Panc1 (cell line): Measurements from ENCODE around the gene NOLC1. TPM values are rescaled to one million over a fixed set of nuclear protein-coding genes. Genes with fewer than 3 reads are reported as not detected.
"Not testable (repeated sequence)": the region's sequence is repeated elsewhere in the genome, so short reads cannot be mapped to it uniquely, and the experiment has no call there.

Source experiments
- ATAC-seq: fragments of 200-7000 bp; cut with Tn5 transposase; 2 replicates; pipeline ENCODE4 v1.9.1; 2020; ENCODE audit warnings: mild to moderate bottlenecking, moderate library complexity
- BruUV-seq: library from RNA; stranded (reverse); fragments of 400-500 nt; replicated peaks from 2 replicates; lab custom pipeline; 2021; lab: Mats Ljungman, UMichigan
- CTCF ChIA-PET: fragments of 300-600 bp; sonication (Branson Sonifier 250); formaldehyde crosslinking; loops from one replicate; lab custom pipeline; 2022; ENCODE audit warnings: antibody characterized with exemption; lab: Charles Lee
- POLR2A ChIA-PET: fragments of 300-600 bp; sonication (Branson Sonifier 250); formaldehyde crosslinking; loops from one replicate; lab custom pipeline; 2022; ENCODE audit warnings: antibody characterized with exemption; lab: Charles Lee
- DNase-seq: peaks from one replicate; pipeline ENCODE4 v3.0.0-alpha.2; 2010; ENCODE audit warnings: low read depth, low spot score
- H3K27ac ChIP-seq: 2 replicates; pipeline ENCODE4 v1.5.1; 2011; ENCODE audit warnings: mild to moderate bottlenecking, low read length, inconsistent platforms
- H3K27me3 ChIP-seq: fragments of 200-500 bp; sonication (Bioruptor generic); 2 replicates; pipeline ENCODE4 v1.6.0; 2014; ENCODE audit warnings: low read length, inconsistent platforms; ENCODE audit not compliant: control insufficient read depth, insufficient read depth
- H3K36me3 ChIP-seq: fragments of 200-500 bp; sonication (Bioruptor generic); 2 replicates; pipeline ENCODE4 v1.5.1; 2014; ENCODE audit warnings: inconsistent platforms, mild to moderate bottlenecking, low read length, moderate library complexity; ENCODE audit not compliant: control insufficient read depth, insufficient read depth
- H3K4me1 ChIP-seq: 2 replicates; pipeline ENCODE4 v1.5.1; 2011; ENCODE audit warnings: inconsistent platforms, mild to moderate bottlenecking, low read length, moderate library complexity; ENCODE audit not compliant: control insufficient read depth, insufficient read depth
- H3K4me3 ChIP-seq, 2 experiments: 2 replicates each; pipeline ENCODE4 v1.5.1; 2011 to 2012; ENCODE audit warnings: low read depth in 2 of 2, low read length in 2 of 2, mild to moderate bottlenecking in 2 of 2, inconsistent platforms in 1 of 2, moderate library complexity in 1 of 2
- H3K9me3 ChIP-seq: fragments of 200-500 bp; sonication (Bioruptor generic); 2 replicates; pipeline ENCODE4 v1.5.1; 2014; ENCODE audit warnings: low read depth, mild to moderate bottlenecking, inconsistent platforms, low read length, moderate library complexity; ENCODE audit not compliant: control insufficient read depth, insufficient read depth
- POLR2AphosphoS5 ChIP-seq: IDR thresholded peaks from 2 replicates; pipeline ENCODE4 v1.6.1; 2012; ENCODE audit warnings: mild to moderate bottlenecking, low read depth, low read length, moderate library complexity
- SIN3A ChIP-seq: IDR thresholded peaks from 2 replicates; pipeline ENCODE4 v1.6.1; 2012; ENCODE audit warnings: low read depth, mild to moderate bottlenecking, low read length, moderate library complexity, borderline replicate concordance; ENCODE audit not compliant: insufficient read depth
- TCF7L2 ChIP-seq: IDR thresholded peaks from 2 replicates; pipeline ENCODE4 v1.6.1; 2011; ENCODE audit warnings: mild to moderate bottlenecking, low read depth, low read length, inconsistent platforms
- in situ Hi-C: cut with HindIII; loops from 2 replicates; pipeline ENCODE4 v1.10.0; 2016; ENCODE audit warnings: low sequenced_read_pairs, low pct_unique_long_range_greater_than_20kb
- intact Hi-C: fragments of 100-400 bp; cut with micrococcal nuclease; formaldehyde crosslinking; loops from one replicate; pipeline ENCODE4 v1.10.0; 2022; ENCODE audit not compliant: unreplicated experiment
- total RNA-seq: library from RNA; stranded (reverse); gene quantifications from one replicate; pipeline ENCODE4 v1.2.1, GENCODE V29; 2021; ENCODE audit not compliant: unreplicated experiment
- TF ChIP-seq, protein P1 (sequence below): fragments of 450-650 bp; IDR thresholded peaks from 2 replicates; pipeline ENCODE4 v1.5.1; 2017; ENCODE audit warnings: mild to moderate bottlenecking
- TF ChIP-seq, protein P2 (sequence below), 2 experiments: IDR thresholded peaks; 2 replicates each; pipeline ENCODE4 v1.6.1; 2011 to 2012; ENCODE audit warnings: low read depth in 2 of 2, control low read depth in 1 of 2, low read length in 1 of 2, mild to moderate bottlenecking in 1 of 2, moderate library complexity in 1 of 2; ENCODE audit not compliant: insufficient read depth in 1 of 2

Gene NOLC1
- total RNA-seq, 1 experiment from 2014 or later, result 182 TPM

- ChIA-PET POLR2A (no interaction called here), CTCF (no interaction called here)
- Histone ChIP-seq H3K9me3 (no peaks in the 10 kb centered on the region), H3K4me3 (no peak overlapping the region), H3K4me1 (no peaks in the 10 kb centered on the region), H3K27ac (no peak overlapping the region), H3K27me3 (no peaks in the 10 kb centered on the region), H3K36me3 (no peaks in the 10 kb centered on the region)
- ATAC-seq, result no peak
- BruUV-seq, result no TSS peak
- DNase-seq, result no peak
- intact Hi-C loops, result no loop called here
- in situ Hi-C loops, result no loop called here
- TF ChIP-seq, protein P1, sequence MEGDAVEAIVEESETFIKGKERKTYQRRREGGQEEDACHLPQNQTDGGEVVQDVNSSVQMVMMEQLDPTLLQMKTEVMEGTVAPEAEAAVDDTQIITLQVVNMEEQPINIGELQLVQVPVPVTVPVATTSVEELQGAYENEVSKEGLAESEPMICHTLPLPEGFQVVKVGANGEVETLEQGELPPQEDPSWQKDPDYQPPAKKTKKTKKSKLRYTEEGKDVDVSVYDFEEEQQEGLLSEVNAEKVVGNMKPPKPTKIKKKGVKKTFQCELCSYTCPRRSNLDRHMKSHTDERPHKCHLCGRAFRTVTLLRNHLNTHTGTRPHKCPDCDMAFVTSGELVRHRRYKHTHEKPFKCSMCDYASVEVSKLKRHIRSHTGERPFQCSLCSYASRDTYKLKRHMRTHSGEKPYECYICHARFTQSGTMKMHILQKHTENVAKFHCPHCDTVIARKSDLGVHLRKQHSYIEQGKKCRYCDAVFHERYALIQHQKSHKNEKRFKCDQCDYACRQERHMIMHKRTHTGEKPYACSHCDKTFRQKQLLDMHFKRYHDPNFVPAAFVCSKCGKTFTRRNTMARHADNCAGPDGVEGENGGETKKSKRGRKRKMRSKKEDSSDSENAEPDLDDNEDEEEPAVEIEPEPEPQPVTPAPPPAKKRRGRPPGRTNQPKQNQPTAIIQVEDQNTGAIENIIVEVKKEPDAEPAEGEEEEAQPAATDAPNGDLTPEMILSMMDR, result no peak
- TF ChIP-seq SIN3A (no peak), TCF7L2 (no peak), POLR2AphosphoS5 (no peak)
- TF ChIP-seq, protein P2, sequence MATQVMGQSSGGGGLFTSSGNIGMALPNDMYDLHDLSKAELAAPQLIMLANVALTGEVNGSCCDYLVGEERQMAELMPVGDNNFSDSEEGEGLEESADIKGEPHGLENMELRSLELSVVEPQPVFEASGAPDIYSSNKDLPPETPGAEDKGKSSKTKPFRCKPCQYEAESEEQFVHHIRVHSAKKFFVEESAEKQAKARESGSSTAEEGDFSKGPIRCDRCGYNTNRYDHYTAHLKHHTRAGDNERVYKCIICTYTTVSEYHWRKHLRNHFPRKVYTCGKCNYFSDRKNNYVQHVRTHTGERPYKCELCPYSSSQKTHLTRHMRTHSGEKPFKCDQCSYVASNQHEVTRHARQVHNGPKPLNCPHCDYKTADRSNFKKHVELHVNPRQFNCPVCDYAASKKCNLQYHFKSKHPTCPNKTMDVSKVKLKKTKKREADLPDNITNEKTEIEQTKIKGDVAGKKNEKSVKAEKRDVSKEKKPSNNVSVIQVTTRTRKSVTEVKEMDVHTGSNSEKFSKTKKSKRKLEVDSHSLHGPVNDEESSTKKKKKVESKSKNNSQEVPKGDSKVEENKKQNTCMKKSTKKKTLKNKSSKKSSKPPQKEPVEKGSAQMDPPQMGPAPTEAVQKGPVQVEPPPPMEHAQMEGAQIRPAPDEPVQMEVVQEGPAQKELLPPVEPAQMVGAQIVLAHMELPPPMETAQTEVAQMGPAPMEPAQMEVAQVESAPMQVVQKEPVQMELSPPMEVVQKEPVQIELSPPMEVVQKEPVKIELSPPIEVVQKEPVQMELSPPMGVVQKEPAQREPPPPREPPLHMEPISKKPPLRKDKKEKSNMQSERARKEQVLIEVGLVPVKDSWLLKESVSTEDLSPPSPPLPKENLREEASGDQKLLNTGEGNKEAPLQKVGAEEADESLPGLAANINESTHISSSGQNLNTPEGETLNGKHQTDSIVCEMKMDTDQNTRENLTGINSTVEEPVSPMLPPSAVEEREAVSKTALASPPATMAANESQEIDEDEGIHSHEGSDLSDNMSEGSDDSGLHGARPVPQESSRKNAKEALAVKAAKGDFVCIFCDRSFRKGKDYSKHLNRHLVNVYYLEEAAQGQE (IDR thresholded peaks at IDR 0.05; ENCODE audit: insufficient read depth in 1 of 2, low read depth in 2 of 2, low read length in 1 of 2), result no peak
Measured at GRCh38 chr10:102185811-102186527, 33.8 kb downstream of the NOLC1 start.

DNA sequence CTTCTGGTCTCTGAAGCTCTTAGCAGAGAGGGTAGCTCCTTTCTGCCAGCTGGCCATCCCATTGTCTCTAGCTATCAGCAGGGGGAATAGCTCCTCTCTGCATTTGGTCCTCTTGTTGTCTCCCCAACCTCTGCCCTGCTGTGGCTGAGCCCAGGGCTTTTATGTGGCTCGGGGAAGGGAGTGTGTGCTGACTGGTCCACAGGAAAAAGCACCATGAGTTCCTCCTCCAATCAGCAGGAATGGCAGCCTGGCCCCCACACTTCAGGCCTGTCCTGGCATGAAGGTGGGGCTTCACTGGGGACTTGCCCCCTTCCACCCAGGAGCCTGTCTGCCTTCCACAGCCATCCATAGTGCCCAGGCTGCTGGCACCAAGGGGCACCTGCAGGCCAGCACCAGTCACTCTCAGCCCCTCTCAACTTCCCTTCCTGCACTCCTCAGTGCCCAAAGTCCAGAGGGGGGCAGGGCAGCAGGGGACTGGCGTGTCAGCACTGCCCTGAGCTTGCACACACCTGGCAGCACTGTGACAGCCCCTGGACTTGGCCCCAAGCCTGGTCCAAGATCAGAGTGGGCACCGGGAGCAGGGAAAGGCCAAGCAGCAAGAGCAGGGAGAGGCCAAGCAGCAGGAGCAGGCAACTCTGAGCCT, 36.2 kb downstream of the NOLC1 start:
- no peak overlapping the region for H3K4me3 ChIP-seq
- in situ Hi-C loops (no loop called here), intact Hi-C loops (no loop called here)
- H3K4me1 ChIP-seq, result no peaks in the 10 kb centered on the region
- no TSS peak for BruUV-seq
- TF ChIP-seq TCF7L2 (no peak), SIN3A (no peak), POLR2AphosphoS5 (no peak)
- TF ChIP-seq, protein P1, result no peak
- TF ChIP-seq, protein P2 (IDR thresholded peaks at IDR 0.05; ENCODE audit: insufficient read depth in 1 of 2, low read depth in 2 of 2, low read length in 1 of 2), result no peak
- ChIA-PET POLR2A (no interaction called here), CTCF (no interaction called here)
- H3K27ac ChIP-seq, result no peak overlapping the region
- H3K27me3 ChIP-seq, result no peaks in the 10 kb centered on the region
- DNase-seq, result no peak
- H3K36me3 ChIP-seq, result no peaks in the 10 kb centered on the region
- peak; percentile 64 for ATAC-seq
- peaks cover 15% of the 10 kb centered on the region for H3K9me3 ChIP-seq

DNA sequence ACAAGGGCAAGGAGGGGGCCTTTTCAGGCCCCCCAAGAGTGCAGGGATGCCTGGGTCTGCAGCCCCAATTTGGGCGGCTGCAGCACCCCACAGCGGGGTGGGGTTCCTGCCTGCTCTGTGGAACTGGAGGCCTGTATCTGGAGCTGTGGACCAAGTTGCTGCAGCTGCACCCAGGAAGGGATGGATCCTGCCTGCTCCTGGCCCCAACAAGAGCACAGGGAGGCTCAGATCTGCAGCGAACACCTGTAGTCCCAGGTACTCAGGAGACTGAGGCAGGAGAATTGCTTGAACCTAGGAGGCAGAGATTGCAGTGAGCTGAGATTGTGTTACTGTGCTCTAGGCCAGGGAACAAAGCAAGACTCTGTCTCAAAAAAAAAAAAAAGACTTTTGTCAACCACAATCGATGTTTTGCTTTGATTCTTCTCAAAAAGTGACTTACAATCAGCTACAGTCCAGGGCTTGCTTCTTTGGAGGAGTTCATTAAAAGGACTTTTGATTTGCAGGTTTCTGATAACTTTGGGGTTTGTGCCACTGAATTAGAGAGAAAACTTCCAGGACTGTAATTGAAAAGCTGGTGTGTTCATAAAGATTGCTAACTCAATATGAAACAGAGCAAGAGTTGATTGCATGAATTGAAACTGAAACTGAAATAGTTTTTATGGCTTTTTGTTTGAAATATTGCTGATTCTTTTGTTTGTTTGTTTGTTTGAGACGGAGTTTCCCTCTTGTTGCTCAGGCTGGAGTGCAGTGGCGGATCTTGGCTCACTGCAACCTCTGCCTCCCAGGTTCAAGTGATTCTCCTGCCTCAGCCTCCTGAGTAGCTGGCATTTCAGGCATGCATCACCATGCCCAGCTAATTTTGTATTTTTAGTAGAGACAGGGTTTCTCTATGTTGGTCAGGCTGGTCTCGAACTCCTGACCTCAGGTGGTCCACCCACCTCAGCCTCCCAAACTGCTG, 37.0 kb downstream of the NOLC1 start:
- H3K36me3 ChIP-seq, H3K4me1 ChIP-seq, DNase-seq, intact Hi-C loops, BruUV-seq, in situ Hi-C loops, H3K27ac ChIP-seq, H3K27me3 ChIP-seq, CTCF ChIA-PET: not testable (repeated sequence)
- peaks cover 15% of the 10 kb centered on the region for H3K9me3 ChIP-seq
- 0 out of 2 replicates have a peak, but pooled peaks have one; percentile 39 for ATAC-seq
- H3K4me3 ChIP-seq, result 0 out of 4 replicates have a peak overlapping the region, but pooled peaks of 1 of the 2 experiments have one; percentile 3
- POLR2A ChIA-PET, result interaction anchor here (0.5 kb wide), 1 partner anchor 30 kb away, joined by 7 read pairs; no protein-coding TSS in a partner anchor
